ENCODE measurements around the gene ZFPL1.

ZFPL1 gene

DNA sequence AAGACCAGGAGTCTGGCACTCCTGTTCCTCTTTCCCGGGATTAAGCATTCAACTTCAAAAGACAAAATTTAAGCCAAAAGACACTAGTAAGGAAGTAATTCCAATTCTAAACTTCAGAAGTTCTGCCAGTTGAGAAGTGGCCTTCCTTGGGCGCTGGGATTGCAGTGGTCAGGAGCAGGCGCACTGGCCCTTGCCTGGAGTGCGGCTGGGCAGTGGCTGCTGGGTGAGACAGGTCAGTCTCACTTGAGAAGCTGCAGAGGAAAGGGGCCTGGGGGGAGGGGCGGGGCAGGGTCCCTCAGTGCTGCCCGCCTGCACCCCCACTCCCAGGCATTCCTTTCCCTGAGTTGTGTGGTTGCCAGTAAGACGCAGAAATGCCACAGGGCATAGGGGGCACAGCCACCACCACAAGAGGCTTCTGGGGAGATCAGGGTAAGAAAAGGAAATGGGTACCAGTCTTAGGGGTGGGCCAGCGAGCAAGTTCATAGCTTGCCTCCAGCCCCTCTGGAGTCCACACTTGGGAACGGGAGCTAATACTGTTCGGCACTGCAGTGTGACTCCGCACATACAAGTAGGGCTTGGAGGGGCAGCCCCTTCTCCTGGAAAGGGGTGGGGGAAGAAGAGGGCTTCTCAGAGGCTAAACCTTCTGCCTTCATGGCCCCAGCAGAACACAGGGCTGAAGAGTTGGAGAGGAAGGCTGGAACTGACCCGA, 43.6 kb downstream of the ZFPL1 start:
- H3K27me3 ChIP-seq (replicated peaks; ENCODE audit: control insufficient read depth, insufficient read depth, low read length, poor library complexity, severe bottlenecking) = no peaks in the 10 kb centered on the region
- no peak overlapping the region for H3K4me3 ChIP-seq (ENCODE audit: insufficient read depth, low read depth, low read length, poor library complexity, severe bottlenecking)
- DNase-seq = no peak
- peaks cover 7% of the 10 kb centered on the region for H3K4me1 ChIP-seq (ENCODE audit: control insufficient read depth, insufficient read depth, low read length, poor library complexity, severe bottlenecking)
- H3K27ac ChIP-seq (ENCODE audit: insufficient read depth, low read length, poor library complexity, severe bottlenecking) = no peak overlapping the region
- no peaks in the 10 kb centered on the region for H3K9me3 ChIP-seq (ENCODE audit: control insufficient read depth, low read length)
- H3K36me3 ChIP-seq (ENCODE audit: control insufficient read depth, insufficient read depth, low read length) = peaks cover 86% of the 10 kb centered on the region

DNA sequence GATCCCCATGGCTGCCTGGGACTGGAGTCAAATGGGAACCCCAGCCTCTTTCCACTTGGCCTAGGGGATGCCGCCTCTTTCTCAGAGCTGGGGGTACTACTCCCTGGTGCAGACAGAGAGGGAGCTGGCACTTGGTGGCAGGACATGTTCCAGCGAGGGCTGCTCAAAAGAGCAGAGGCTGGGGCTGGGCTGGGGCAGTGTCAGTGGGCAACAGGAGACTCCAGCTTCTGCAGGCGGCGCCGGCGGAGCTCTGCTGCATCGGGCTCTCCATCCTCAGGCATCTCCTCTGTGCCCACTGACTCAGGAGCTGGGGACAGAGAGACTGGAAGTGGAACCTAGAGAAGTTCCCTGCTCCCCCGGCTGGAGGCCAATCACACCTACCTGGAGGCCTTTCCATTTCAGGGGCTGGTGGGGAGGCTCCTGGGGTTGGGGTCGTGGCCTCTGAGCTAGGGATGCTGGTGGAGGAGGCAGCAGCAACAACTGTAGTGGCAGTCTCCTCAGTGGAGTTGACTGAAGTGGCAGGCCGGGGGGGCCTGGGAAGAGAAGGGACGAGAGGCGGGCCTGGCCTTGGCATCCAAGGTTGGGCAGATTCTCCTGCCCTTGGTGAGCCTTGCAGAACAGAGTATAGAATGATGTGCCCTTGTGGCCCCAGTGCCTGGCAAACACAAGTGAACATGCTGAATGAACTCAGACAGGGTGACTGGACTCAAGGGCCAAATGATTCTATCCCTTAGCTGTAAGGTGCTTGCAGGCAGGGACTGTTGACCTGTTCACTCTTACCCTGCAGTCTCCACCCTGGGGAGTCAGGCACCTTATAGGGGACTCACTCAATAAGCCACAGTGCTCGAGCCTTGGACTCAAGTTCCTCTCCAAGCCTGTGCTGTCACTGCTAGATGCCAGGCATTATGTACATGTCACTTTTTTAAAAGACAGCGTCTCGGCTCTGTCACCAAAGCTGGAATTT, 44.4 kb downstream of the ZFPL1 start:
- H3K4me1 ChIP-seq (ENCODE audit: control insufficient read depth, insufficient read depth, low read length, poor library complexity, severe bottlenecking) = peaks cover 9% of the 10 kb centered on the region
- H3K27ac ChIP-seq (ENCODE audit: insufficient read depth, low read length, poor library complexity, severe bottlenecking) = no peak overlapping the region
- peaks cover 89% of the 10 kb centered on the region for H3K36me3 ChIP-seq (ENCODE audit: control insufficient read depth, insufficient read depth, low read length)
- no peaks in the 10 kb centered on the region for H3K27me3 ChIP-seq (replicated peaks; ENCODE audit: control insufficient read depth, insufficient read depth, low read length, poor library complexity, severe bottlenecking)
- no peaks in the 10 kb centered on the region for H3K9me3 ChIP-seq (ENCODE audit: control insufficient read depth, low read length)
- no peak overlapping the region for H3K4me3 ChIP-seq (ENCODE audit: insufficient read depth, low read depth, low read length, poor library complexity, severe bottlenecking)
- no peak for DNase-seq

DNA sequence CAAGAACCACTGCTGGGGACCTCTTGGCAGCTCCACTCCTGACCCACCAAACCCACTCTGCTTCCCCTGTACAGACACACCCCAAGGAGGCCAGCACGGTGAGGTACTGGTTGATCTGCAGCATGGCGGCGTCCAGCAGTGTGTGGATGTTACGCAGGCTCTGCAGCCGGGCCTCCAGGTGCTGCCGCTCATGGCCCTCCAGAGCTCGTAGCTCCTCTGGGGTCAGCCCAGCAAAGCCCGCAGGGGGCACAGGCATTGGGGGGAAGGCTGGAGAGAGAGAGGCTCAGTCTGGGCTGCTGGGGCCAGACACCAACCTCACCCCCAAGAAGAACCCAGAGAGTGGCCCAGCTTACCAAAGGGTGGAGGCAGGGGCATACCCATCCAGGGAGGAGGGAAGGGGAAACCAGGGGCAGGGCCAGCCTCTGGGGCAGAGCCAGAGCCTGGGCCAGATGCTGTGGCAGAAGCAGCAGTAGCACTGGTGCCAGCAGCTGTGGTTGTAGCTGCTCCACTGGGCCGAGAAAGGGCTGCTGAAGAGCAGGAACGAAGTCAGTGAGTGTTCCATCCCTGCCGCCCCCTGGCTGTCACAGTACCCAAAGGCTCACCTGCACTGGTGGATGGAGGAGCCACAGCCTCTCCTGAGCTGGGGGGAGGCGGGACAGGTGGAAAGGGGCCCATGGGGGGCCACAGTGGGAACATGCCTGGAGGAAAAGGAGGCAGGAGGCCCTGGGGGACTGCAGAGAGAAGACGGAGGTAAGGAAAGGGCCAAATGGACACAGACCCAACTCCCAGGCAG, 45.8 kb downstream of the ZFPL1 start:
- Histone ChIP-seq H3K4me3 (ENCODE audit: insufficient read depth, low read depth, low read length, poor library complexity, severe bottlenecking) (no peak overlapping the region), H3K27me3 (replicated peaks; ENCODE audit: control insufficient read depth, insufficient read depth, low read length, poor library complexity, severe bottlenecking) (no peaks in the 10 kb centered on the region), H3K9me3 (ENCODE audit: control insufficient read depth, low read length) (no peaks in the 10 kb centered on the region), H3K36me3 (ENCODE audit: control insufficient read depth, insufficient read depth, low read length) (peaks cover 80% of the 10 kb centered on the region), H3K27ac (ENCODE audit: insufficient read depth, low read length, poor library complexity, severe bottlenecking) (no peak overlapping the region), H3K4me1 (ENCODE audit: control insufficient read depth, insufficient read depth, low read length, poor library complexity, severe bottlenecking) (peaks cover 10% of the 10 kb centered on the region)
- no peak for DNase-seq

DNA sequence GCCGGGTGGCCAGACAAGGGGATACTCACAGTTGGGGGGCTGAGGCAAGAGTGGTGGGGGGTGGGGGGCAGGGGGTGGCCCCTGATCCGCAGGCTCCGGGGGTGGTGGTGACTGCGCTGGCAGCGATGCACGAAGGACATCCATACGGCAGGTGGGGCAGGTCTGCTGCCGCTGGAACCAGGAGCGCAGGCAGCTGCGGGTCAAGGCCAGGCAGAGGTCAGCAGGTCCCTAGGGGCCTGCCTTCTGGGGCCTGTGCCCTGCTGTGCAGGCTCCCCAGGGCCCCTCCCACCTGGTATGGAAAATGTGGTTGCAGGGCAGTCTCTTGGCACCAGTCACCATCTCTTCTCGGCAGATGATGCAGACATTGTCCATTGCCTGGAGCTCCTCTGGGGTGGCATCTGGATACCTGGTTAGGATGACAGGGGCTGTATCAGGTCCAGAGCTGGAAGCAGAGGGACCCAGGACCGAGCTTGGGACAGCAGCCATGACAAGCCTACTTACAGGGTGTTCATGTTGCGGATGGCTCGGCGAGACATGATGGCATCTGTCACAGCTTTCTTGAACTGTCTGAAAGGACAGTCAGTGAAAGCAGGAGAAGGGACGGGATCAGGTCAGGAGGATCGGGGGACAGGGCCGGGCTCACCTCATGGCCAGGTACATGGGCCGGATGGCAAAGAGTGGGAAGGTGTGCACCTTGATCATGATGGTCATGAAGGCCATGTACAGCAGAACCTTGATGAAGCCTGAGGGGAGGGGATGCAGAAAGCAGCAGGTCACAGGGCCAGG, 46.8 kb downstream of the ZFPL1 start:
- peaks cover 71% of the 10 kb centered on the region for H3K36me3 ChIP-seq (ENCODE audit: control insufficient read depth, insufficient read depth, low read length)
- peaks cover 17% of the 10 kb centered on the region for H3K4me1 ChIP-seq (ENCODE audit: control insufficient read depth, insufficient read depth, low read length, poor library complexity, severe bottlenecking)
- no peaks in the 10 kb centered on the region for H3K27me3 ChIP-seq (replicated peaks; ENCODE audit: control insufficient read depth, insufficient read depth, low read length, poor library complexity, severe bottlenecking)
- H3K4me3 ChIP-seq (ENCODE audit: insufficient read depth, low read depth, low read length, poor library complexity, severe bottlenecking) = no peak overlapping the region
- no peak overlapping the region for H3K27ac ChIP-seq (ENCODE audit: insufficient read depth, low read length, poor library complexity, severe bottlenecking)
- H3K9me3 ChIP-seq (ENCODE audit: control insufficient read depth, low read length) = no peaks in the 10 kb centered on the region
- no peak for DNase-seq

DNA sequence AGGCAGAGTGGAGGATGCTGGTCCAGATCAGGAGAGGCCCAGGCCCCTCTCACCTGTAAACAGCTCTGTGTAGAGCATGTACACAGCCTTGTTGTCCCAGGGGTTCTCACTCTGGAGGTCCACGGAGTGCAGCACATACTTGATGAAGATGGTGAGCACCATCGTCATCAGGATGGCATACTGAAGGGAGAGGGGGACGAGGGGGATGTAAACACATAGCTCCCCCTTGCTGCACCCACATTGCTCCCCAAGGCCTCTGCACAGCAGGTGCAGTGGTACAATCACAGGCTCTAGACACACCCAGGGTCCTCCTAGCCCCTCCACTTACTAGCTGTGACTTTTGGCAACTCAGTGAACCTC, 47.4 kb downstream of the ZFPL1 start:
- Histone ChIP-seq H3K9me3 (ENCODE audit: control insufficient read depth, low read length) (no peaks in the 10 kb centered on the region), H3K4me3 (ENCODE audit: insufficient read depth, low read depth, low read length, poor library complexity, severe bottlenecking) (no peak overlapping the region), H3K4me1 (ENCODE audit: control insufficient read depth, insufficient read depth, low read length, poor library complexity, severe bottlenecking) (peaks cover 21% of the 10 kb centered on the region), H3K36me3 (ENCODE audit: control insufficient read depth, insufficient read depth, low read length) (peaks cover 66% of the 10 kb centered on the region), H3K27ac (ENCODE audit: insufficient read depth, low read length, poor library complexity, severe bottlenecking) (no peak overlapping the region), H3K27me3 (replicated peaks; ENCODE audit: control insufficient read depth, insufficient read depth, low read length, poor library complexity, severe bottlenecking) (no peaks in the 10 kb centered on the region)
- DNase-seq = no peak

DNA sequence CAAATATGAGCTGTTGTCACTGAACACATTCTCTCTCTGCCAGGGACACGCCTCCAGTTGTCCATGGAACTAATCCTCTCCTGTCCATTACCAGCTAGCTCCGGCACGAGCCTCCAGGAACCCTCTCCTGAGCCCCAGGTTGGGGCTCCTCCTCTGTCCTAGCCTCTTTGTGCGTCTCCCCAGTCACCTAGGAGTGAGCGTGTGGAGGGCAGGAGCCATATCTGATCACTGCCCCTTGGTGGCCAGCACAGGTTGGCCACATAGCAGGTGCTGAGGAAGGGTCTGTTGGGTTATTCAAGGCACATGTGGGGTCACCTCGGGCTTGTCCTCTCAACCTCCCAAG, 47.8 kb downstream of the ZFPL1 start:
- Histone ChIP-seq H3K9me3 (ENCODE audit: control insufficient read depth, low read length) (no peaks in the 10 kb centered on the region), H3K27ac (ENCODE audit: insufficient read depth, low read length, poor library complexity, severe bottlenecking) (no peak overlapping the region), H3K36me3 (ENCODE audit: control insufficient read depth, insufficient read depth, low read length) (peaks cover 61% of the 10 kb centered on the region), H3K27me3 (replicated peaks; ENCODE audit: control insufficient read depth, insufficient read depth, low read length, poor library complexity, severe bottlenecking) (no peaks in the 10 kb centered on the region), H3K4me3 (ENCODE audit: insufficient read depth, low read depth, low read length, poor library complexity, severe bottlenecking) (no peak overlapping the region), H3K4me1 (ENCODE audit: control insufficient read depth, insufficient read depth, low read length, poor library complexity, severe bottlenecking) (peaks cover 21% of the 10 kb centered on the region)
- no peak for DNase-seq

DNA sequence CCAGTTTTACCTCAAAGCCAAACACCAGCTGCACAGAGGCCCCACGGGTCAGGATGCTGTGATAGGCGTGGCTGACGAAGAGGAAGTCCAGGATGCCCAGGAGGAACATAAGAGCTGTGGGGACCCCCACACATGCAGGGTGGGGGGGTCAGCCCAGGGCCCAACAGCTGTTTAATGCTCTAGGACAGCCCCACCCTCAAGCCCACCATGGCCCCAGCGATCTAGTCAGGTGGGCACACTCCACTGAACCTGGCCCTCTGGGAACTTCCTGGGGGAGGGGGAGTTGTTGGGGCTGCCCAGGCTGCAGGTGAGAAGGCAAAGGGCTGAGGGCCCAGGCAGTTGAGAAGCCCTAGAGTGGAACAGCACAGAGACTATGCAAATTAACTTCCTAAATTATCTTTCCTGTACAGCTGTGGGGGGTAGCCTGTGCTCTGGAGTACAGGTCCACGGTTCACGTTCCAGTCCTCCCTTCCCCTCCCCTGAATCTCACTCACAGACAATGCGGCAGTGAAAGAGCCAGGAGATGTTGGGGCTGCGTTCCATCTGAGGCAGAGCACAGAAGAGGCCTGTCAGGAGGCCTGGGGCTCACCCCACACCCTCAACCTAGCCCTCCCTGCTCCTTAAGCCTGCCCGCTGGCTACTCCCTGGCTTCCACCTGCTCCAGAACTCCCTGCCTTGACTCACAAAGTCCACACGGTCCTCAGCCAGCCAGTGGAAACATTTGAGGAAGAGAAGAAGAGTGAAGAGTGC, 48.4 kb downstream of the ZFPL1 start:
- H3K27ac ChIP-seq (ENCODE audit: insufficient read depth, low read length, poor library complexity, severe bottlenecking) = no peak overlapping the region
- peaks cover 56% of the 10 kb centered on the region for H3K36me3 ChIP-seq (ENCODE audit: control insufficient read depth, insufficient read depth, low read length)
- H3K27me3 ChIP-seq (replicated peaks; ENCODE audit: control insufficient read depth, insufficient read depth, low read length, poor library complexity, severe bottlenecking) = no peaks in the 10 kb centered on the region
- no peak overlapping the region for H3K4me3 ChIP-seq (ENCODE audit: insufficient read depth, low read depth, low read length, poor library complexity, severe bottlenecking)
- H3K9me3 ChIP-seq (ENCODE audit: control insufficient read depth, low read length) = no peaks in the 10 kb centered on the region
- DNase-seq = no peak
- H3K4me1 ChIP-seq (ENCODE audit: control insufficient read depth, insufficient read depth, low read length, poor library complexity, severe bottlenecking) = peaks cover 21% of the 10 kb centered on the region

DNA sequence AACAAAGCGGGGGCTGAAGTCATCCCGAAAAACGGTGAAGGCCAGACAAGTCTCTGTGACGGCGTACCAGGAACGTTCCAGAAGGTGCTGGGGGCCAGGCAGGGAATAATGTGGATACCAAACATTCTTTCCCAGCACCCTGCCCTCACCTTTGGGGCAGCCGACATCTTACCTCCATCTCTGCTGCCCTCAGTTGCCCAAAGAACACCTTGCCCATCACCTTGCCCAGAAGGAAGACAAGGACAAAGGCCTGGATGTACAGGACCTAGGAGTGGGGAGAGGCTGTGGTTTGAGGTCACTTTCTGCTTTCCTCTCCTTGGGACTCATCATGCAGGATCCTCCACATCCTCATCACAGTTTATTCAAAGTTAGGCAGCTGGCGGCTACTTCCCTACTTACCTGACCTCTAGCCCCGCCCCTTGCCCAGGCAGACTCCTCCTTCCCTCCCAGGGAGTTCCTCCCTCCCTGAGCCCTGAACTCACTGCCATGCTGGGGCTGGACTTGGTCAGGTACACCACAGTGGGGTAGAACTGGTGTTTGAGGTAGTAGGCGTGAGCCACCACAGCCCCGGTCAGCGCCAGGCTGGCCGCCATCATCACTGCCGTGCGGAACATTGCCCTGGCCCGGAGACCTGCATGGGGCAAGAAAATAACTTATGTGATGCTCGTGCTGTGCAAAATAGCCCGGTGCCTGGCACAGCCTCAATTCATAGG, 49.1 kb downstream of the ZFPL1 start:
- peaks cover 21% of the 10 kb centered on the region for H3K4me1 ChIP-seq (ENCODE audit: control insufficient read depth, insufficient read depth, low read length, poor library complexity, severe bottlenecking)
- peak overlapping the region; percentile 99 for H3K27ac ChIP-seq (ENCODE audit: insufficient read depth, low read length, poor library complexity, severe bottlenecking)
- H3K4me3 ChIP-seq (ENCODE audit: insufficient read depth, low read depth, low read length, poor library complexity, severe bottlenecking) = peak overlapping the region; percentile 83
- H3K9me3 ChIP-seq (ENCODE audit: control insufficient read depth, low read length) = no peaks in the 10 kb centered on the region
- DNase-seq = peak in 1 of 3 donors; percentile 49
- no peaks in the 10 kb centered on the region for H3K27me3 ChIP-seq (replicated peaks; ENCODE audit: control insufficient read depth, insufficient read depth, low read length, poor library complexity, severe bottlenecking)
- H3K36me3 ChIP-seq (ENCODE audit: control insufficient read depth, insufficient read depth, low read length) = peaks cover 48% of the 10 kb centered on the region
